PFSK-1 (cell line): Measurements from ENCODE around the gene MYO1G.

Experiments
- FOXP2 ChIP-seq: optimal IDR thresholded peaks from 2 replicates; pipeline ENCODE3; 2011; ENCODE audit warnings: borderline replicate concordance, control low read depth, inconsistent platforms; ENCODE audit not compliant: insufficient read depth; ENCODE audit errors: extremely low read length, extremely low read depth
- POLR2AphosphoS5 ChIP-seq: IDR thresholded peaks from 2 replicates; pipeline ENCODE4 v1.6.1; 2012; ENCODE audit warnings: low read depth, mild to moderate bottlenecking, control low read depth, low read length, moderate library complexity
- REST ChIP-seq, 2 experiments: IDR thresholded peaks; 2 replicates each; pipeline versions ENCODE4 v1.6.1 to v1.8.0; 2011 to 2012; ENCODE audit warnings: low read depth in 2 of 2, low read length in 2 of 2, control low read depth in 1 of 2, inconsistent platforms in 1 of 2, mild to moderate bottlenecking in 1 of 2, moderate library complexity in 1 of 2; ENCODE audit not compliant: insufficient read depth in 1 of 2
- SIN3A ChIP-seq: IDR thresholded peaks from 2 replicates; pipeline ENCODE4 v1.6.1; 2012; ENCODE audit warnings: mild to moderate bottlenecking, low read length, moderate library complexity, borderline replicate concordance; ENCODE audit not compliant: insufficient read depth
- TAF1 ChIP-seq: IDR thresholded peaks from 2 replicates; pipeline ENCODE4 v1.6.1; 2012; ENCODE audit warnings: low read length, control low read depth, borderline replicate concordance; ENCODE audit not compliant: insufficient read depth

The MYO1G gene

GRCh38 chr7:44949303-44949702 is 29.5 kb downstream of the MYO1G start:
- no peak for TF ChIP-seq FOXP2
- no peak for TF ChIP-seq REST (IDR thresholded peaks at IDR 0.05; ENCODE audit: insufficient read depth in 1 of 2, low read depth in 2 of 2, low read length in 2 of 2)
- TF ChIP-seq SIN3A = no peak
- TF ChIP-seq TAF1 = no peak
- TF ChIP-seq POLR2AphosphoS5 = no peak

GRCh38 chr7:44945479-44945878 is 33.3 kb downstream of the MYO1G start:
- TF ChIP-seq SIN3A (no peak), TAF1 (no peak), POLR2AphosphoS5 (no peak), REST (IDR thresholded peaks at IDR 0.05; ENCODE audit: insufficient read depth in 1 of 2, low read depth in 2 of 2, low read length in 2 of 2) (no peak), FOXP2 (no peak)

- TF ChIP-seq TAF1 = no peak
- TF ChIP-seq POLR2AphosphoS5 = no peak
- no peak for TF ChIP-seq SIN3A
- TF ChIP-seq FOXP2 = no peak
- TF ChIP-seq REST (IDR thresholded peaks at IDR 0.05; ENCODE audit: insufficient read depth in 1 of 2, low read depth in 2 of 2, low read length in 2 of 2) = no peak
Observed at GRCh38 chr7:44944821-44945220, 34.0 kb downstream of the MYO1G start.

GRCh38 chr7:44943631-44944030 is 35.2 kb downstream of the MYO1G start:
- TF ChIP-seq SIN3A = no peak
- no peak for TF ChIP-seq POLR2AphosphoS5

- no peak for TF ChIP-seq SIN3A
- no peak for TF ChIP-seq TAF1
- TF ChIP-seq REST (IDR thresholded peaks at IDR 0.05; ENCODE audit: insufficient read depth in 1 of 2, low read depth in 2 of 2, low read length in 2 of 2) = no peak
- no peak for TF ChIP-seq POLR2AphosphoS5
- TF ChIP-seq FOXP2 = no peak
Observed at GRCh38 chr7:44937426-44937825, 41.4 kb downstream of the MYO1G start.
